ENCODE data around the gene PGAM2. TPM values are rescaled to one million over a fixed set of nuclear protein-coding genes. Genes with fewer than 3 reads are reported as not detected.

PGAM2 gene
- total RNA-seq, 2 experiments from 2014 or later, result 0.69 to 0.80 TPM

DNA sequence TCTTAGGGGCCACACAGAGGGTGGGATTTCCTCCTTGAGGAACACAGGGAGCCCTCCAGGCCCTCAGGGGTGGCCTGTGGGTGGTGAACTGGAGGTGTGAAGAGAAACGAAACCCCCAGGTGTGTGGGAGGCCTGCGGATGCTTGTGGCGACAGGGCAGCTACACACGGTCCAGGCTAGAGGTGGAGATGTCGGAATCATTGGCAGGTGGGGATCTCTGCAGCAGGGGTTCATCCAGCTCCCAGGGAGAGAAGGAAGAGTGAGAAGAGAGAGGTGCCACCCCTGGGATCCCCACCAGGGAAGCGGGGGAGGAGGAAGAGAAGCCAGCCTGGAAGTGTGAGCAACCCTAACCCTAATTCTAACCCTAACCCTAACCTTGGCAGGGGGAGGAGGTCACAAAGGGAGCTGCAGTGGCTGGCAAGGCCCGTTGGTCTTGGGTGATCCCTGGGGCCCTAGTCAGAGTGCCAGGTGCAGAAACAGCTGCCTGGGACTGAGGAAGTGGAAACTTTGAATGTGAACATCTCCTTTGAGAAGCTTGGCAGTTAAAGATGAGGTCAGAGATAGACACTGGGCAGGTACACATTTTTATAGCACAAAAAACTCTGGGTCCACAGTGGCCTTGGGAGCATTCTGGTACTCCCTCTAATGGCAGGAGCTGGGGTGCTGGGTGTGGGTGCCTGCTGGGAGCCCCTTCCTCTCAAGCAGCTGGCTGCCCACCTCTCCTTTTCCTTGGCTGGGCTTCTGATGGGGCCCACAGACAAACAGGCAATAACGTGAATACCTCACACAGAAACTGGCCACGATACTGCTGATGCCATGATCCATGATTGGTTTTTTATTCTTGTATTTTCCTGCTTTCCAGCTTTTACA lies 31.9 kb upstream of the PGAM2 start:
- intact Hi-C loops (cut with micrococcal nuclease; ENCODE audit: unreplicated experiment), result loop anchor here (1.0 to 5.0 kb wide), 3 partner anchors 15 to 900 kb away; partner anchors contain the start of genes POLD2 and POLM
- H3K9me3 ChIP-seq (ENCODE audit: low read length), result peaks cover 5% of the 10 kb centered on the region; the same call in 1 of the 2 replicates
- H3K4me3 ChIP-seq (ENCODE audit: low read depth, low read length, poor library complexity, severe bottlenecking), result peak overlapping the region; percentile 35
- no peak overlapping the region for H2AFZ ChIP-seq (ENCODE audit: low read length)
- TF ChIP-seq EZH2phosphoT487 (IDR thresholded peaks at IDR 0.05; ENCODE audit: borderline replicate concordance, low read depth, low read length) (no peak), CTCF (conservative IDR thresholded peaks at IDR 0.05; ENCODE audit: low read length) (peak; percentile 58)
- POLR2A ChIA-PET, result interaction anchor here (0.6 to 5.4 kb wide), 13 partner anchors 11 to 698 kb away, joined by 3 to 38 read pairs (median 4); partner anchors contain the start of genes POLD2, POLM and YKT6
- no peaks in the 10 kb centered on the region for H3K9me2 ChIP-seq (ENCODE audit: insufficient read depth, low read length)
- H3K27ac ChIP-seq (ENCODE audit: low read depth, low read length, poor library complexity, severe bottlenecking), result peak overlapping the region; percentile 98
- H3K4me1 ChIP-seq (ENCODE audit: insufficient read depth, low read length, poor library complexity, severe bottlenecking), result peaks cover 100% of the 10 kb centered on the region
- peak overlapping the region; percentile 76 for H3K4me2 ChIP-seq (ENCODE audit: low read length)
- H3K79me2 ChIP-seq (ENCODE audit: insufficient read depth, low read depth, low read length), result no peaks in the 10 kb centered on the region
- DNase-seq (ENCODE audit: low spot score), result peak; percentile 98
- no peaks in the 10 kb centered on the region; the same call in 1 of the 2 replicates for H3K36me3 ChIP-seq (ENCODE audit: insufficient read depth, low read length)
- no TSS peak for BruUV-seq (replicated peaks)
- CTCF ChIA-PET (ENCODE audit: unreplicated experiment), result interaction anchor here (0.5 to 1.8 kb wide), 3 partner anchors 16 to 107 kb away, joined by 3 to 7 read pairs (median 4); no protein-coding TSS in a partner anchor
- no peaks in the 10 kb centered on the region for H4K20me1 ChIP-seq (ENCODE audit: insufficient read depth, low read length)

DNA sequence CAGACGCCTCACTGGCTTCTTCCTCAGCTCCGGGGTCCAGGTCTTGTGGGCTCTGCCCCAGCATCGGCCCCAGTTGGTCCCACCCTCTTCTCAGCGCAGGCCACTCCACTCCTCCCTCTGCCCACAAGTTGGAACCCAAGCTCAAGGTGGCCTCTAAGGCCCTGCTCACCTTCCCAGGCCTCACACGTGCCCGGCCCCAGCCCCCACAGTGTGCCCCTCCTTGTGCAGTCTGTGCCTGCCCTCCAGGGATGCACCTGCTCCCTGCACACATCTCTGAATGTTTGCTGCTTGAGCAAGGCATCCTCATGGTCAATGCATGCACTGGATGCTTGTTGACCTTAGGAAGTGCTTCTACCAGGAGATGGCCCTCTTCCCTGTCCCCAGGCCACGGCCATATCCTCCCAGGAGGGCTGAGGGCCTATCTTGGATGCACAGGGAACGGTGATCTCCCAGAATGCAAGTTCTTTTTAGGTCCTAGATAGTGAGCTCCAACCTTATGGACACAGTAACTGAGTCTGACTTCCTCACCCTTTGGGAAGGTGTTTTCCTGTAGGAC lies 31.0 kb upstream of the PGAM2 start:
- no peaks in the 10 kb centered on the region; the same call in 1 of the 2 replicates for H3K36me3 ChIP-seq (ENCODE audit: insufficient read depth, low read length)
- no peak overlapping the region for H2AFZ ChIP-seq (ENCODE audit: low read length)
- peak overlapping the region; percentile 33 for H3K4me3 ChIP-seq (ENCODE audit: low read depth, low read length, poor library complexity, severe bottlenecking)
- ChIA-PET POLR2A (interaction anchor here (1.0 to 5.4 kb wide), 7 partner anchors 10 to 34 kb away, joined by 3 to 38 read pairs (median 4); partner anchors contain the start of genes POLD2 and POLM), CTCF (ENCODE audit: unreplicated experiment) (interaction anchor here (1.8 kb wide), 1 partner anchor 16 kb away, joined by 7 read pairs; no protein-coding TSS in a partner anchor)
- peak overlapping the region; percentile 98 for H3K27ac ChIP-seq (ENCODE audit: low read depth, low read length, poor library complexity, severe bottlenecking)
- TF ChIP-seq CTCF (conservative IDR thresholded peaks at IDR 0.05; ENCODE audit: low read length) (no peak; the same call in 1 of the 2 replicates), EZH2phosphoT487 (IDR thresholded peaks at IDR 0.05; ENCODE audit: borderline replicate concordance, low read depth, low read length) (no peak)
- no peaks in the 10 kb centered on the region for H4K20me1 ChIP-seq (ENCODE audit: insufficient read depth, low read length)
- intact Hi-C loops (cut with micrococcal nuclease; ENCODE audit: unreplicated experiment), result loop anchor here (2.0 to 5.0 kb wide), 2 partner anchors 26 to 901 kb away; partner anchors contain the start of gene POLD2
- H3K79me2 ChIP-seq (ENCODE audit: insufficient read depth, low read depth, low read length), result no peaks in the 10 kb centered on the region
- H3K4me2 ChIP-seq (ENCODE audit: low read length), result peak overlapping the region; percentile 76
- H3K9me3 ChIP-seq (ENCODE audit: low read length), result peaks cover 5% of the 10 kb centered on the region; the same call in 1 of the 2 replicates
- peak; percentile 83 for DNase-seq (ENCODE audit: low spot score)
- H3K4me1 ChIP-seq (ENCODE audit: insufficient read depth, low read length, poor library complexity, severe bottlenecking), result peaks cover 100% of the 10 kb centered on the region
- no TSS peak for BruUV-seq (replicated peaks)
- H3K9me2 ChIP-seq (ENCODE audit: insufficient read depth, low read length), result no peaks in the 10 kb centered on the region
